Psoas muscle (tissue), 8 donors: Measurements from ENCODE around the gene JUND. TPM values are rescaled to one million over a fixed set of nuclear protein-coding genes. Genes with fewer than 3 reads are reported as not detected.
"Not testable (repeated sequence)": the region's sequence is repeated elsewhere in the genome, so short reads cannot be mapped to it uniquely, and the experiment has no call there.

ENCODE experiments used
- ATAC-seq, 4 donors: fragments of 200-7000 bp; cut with Tn5 transposase; one replicate each; pipeline ENCODE4 v1.9.1; 2020; ENCODE audit warnings: moderate library complexity in 3 of 4, mild to moderate bottlenecking in 2 of 4
- DNase-seq, 2 donors: peaks; one replicate each; pipeline ENCODE4 v3.0.0-alpha.2; 2020
- H3K27ac ChIP-seq: fragments of 200-600 bp; one replicate; pipeline ENCODE4 v1.8.0; 2022
- H3K27me3 ChIP-seq, 3 donors: fragments of 200-600 bp in 1 of 3; one replicate each; pipeline versions ENCODE4 v1.6.1 to v1.8.0; 2013 to 2022; ENCODE audit warnings: low read length in 2 of 3, mild to moderate bottlenecking in 2 of 3, moderate library complexity in 1 of 3; ENCODE audit not compliant: insufficient read depth in 3 of 3
- H3K36me3 ChIP-seq, 2 donors: fragments of 200-600 bp in 1 of 2; one replicate each; pipeline versions ENCODE4 v1.6.1 to v1.8.0; 2013 to 2022; ENCODE audit warnings: low read depth in 1 of 2, mild to moderate bottlenecking in 1 of 2, moderate library complexity in 1 of 2; ENCODE audit not compliant: insufficient read depth in 1 of 2
- H3K4me1 ChIP-seq: fragments of 200-600 bp; one replicate; pipeline ENCODE4 v1.8.0; 2022
- H3K4me3 ChIP-seq: fragments of 200-600 bp; one replicate; pipeline ENCODE4 v1.8.0; 2022; ENCODE audit warnings: mild to moderate bottlenecking
- H3K9me3 ChIP-seq: fragments of 200-600 bp; one replicate; pipeline ENCODE4 v1.8.0; 2022
- WGBS, 3 donors: extraction: QIAGEN DNeasy Blood & Tissue Kit; methylation state at CpG; one replicate each; pipeline versions ENCODE4 v1.1.6 to v1.1.7; 2013; 5-methylcytosine and 5-hydroxymethylcytosine counted together
- intact Hi-C, 2 donors: fragments of 100-400 bp; cut with DNase I; formaldehyde crosslinking; loops; one replicate each; pipeline versions ENCODE4 v1.11.0 to v1.14.2; 2022
- polyA plus RNA-seq, 3 donors: library from polyadenylated mRNA; stranded (reverse); fragments of 200-250 nt; gene quantifications; one replicate each; pipeline ENCODE4 v1.2.3, GENCODE V29; 2013
- total RNA-seq, 4 donors: library from RNA; stranded (reverse); fragmentation: NEBNext Ultra II Directional in 2 of 4; extraction: Animal tissue kit (Norgen Biotek cat#: 25700) in 2 of 4; gene quantifications; one replicate each; pipeline versions ENCODE4 v1.2.1 to v1.2.4, GENCODE V29; 2021 to 2023
- TF ChIP-seq, protein P1 (sequence below): fragments of 200-600 bp; IDR thresholded peaks from one replicate; pipeline ENCODE4 v1.8.0; 2022; ENCODE audit warnings: antibody characterized with exemption
- donor health status: healthy with polysubstance abuse.
- donor health status: DM: no; HTN: no; CAD: no; lungs with moderate emphysema.
- donor health status: Bipolar disorder and iron deficiency.
- donor health status: healthy.
- donor health status: DM: yes; HTN: yes; CAD: no.
- donor health status: DM: no; HTN: no; CAD: no.
- donor health status: DM: no; HTN: no; CAD: no.
- donor health status: DM: yes; HTN: yes; CAD: no.

Gene JUND
- total and polyA plus RNA-seq, 7 donors: 22.7 to 77.1 (median 68.0) TPM

DNA sequence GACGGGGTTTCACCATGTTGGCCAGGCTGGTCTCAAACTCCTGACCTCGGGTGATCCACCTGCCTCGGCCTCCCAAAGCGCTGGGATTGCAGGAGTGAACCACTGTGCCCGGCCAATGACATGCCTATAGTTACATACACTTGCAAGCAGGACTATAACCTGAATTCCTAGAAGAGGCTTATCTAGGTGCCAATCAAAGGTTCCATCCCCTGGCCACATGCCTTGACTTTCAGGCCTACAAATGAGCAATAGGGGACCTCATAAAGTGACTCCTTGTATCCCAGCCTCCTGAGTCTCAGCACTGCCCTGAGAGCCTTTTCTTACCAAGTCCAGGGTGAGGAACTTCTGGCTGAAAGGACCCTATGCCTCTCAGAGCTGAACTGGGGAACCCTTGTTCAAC is 45.4 kb upstream of the JUND start:
- H3K4me3 ChIP-seq: no peak overlapping the region
- no peaks in the 10 kb centered on the region for H3K9me3 ChIP-seq
- ATAC-seq (no peak), DNase-seq (no peak)
- no peaks in the 10 kb centered on the region for H3K36me3 ChIP-seq
- intact Hi-C loops: no loop called here
- H3K4me1 ChIP-seq: peaks cover 31% of the 10 kb centered on the region
- H3K27me3 ChIP-seq: no peaks in the 10 kb centered on the region
- 91 to 96% (median 92%) methylated on average over 5 of the region's 5 CpGs for WGBS, 3 donors
- TF ChIP-seq, protein P1, sequence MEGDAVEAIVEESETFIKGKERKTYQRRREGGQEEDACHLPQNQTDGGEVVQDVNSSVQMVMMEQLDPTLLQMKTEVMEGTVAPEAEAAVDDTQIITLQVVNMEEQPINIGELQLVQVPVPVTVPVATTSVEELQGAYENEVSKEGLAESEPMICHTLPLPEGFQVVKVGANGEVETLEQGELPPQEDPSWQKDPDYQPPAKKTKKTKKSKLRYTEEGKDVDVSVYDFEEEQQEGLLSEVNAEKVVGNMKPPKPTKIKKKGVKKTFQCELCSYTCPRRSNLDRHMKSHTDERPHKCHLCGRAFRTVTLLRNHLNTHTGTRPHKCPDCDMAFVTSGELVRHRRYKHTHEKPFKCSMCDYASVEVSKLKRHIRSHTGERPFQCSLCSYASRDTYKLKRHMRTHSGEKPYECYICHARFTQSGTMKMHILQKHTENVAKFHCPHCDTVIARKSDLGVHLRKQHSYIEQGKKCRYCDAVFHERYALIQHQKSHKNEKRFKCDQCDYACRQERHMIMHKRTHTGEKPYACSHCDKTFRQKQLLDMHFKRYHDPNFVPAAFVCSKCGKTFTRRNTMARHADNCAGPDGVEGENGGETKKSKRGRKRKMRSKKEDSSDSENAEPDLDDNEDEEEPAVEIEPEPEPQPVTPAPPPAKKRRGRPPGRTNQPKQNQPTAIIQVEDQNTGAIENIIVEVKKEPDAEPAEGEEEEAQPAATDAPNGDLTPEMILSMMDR: no peak
- H3K27ac ChIP-seq: no peak overlapping the region

DNA sequence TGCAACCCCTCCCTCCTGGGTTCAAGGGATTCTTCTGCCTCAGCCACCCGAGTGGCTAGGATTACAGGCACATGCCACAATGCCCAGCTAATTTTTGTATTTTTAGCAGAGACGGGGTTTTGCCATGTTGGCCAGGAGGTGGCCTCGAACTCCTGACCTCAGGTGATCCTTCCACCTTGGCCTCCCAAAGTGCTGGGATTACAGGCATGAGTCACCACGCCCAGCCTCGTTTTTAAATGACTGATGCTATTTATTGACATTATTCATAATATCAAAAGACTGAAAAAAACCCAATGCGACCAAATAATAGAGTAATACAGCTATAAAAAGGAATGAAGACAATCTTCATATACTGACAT is 42.9 kb upstream of the JUND start:
- Histone ChIP-seq H3K27ac (peak overlapping the region; percentile 89), H3K4me1 (peaks cover 43% of the 10 kb centered on the region)
- H3K4me3 ChIP-seq, H3K9me3 ChIP-seq, H3K27me3 ChIP-seq, H3K36me3 ChIP-seq, intact Hi-C loops: not testable (repeated sequence)
- ATAC-seq (peak in 3 of 4 donors; percentile 11 to 40 (median 17)), DNase-seq (peak in 1 of 2 donors; percentile 69)
- WGBS, 3 donors: 20 to 26% (median 22%) methylated on average over 6 of the region's 6 CpGs

DNA sequence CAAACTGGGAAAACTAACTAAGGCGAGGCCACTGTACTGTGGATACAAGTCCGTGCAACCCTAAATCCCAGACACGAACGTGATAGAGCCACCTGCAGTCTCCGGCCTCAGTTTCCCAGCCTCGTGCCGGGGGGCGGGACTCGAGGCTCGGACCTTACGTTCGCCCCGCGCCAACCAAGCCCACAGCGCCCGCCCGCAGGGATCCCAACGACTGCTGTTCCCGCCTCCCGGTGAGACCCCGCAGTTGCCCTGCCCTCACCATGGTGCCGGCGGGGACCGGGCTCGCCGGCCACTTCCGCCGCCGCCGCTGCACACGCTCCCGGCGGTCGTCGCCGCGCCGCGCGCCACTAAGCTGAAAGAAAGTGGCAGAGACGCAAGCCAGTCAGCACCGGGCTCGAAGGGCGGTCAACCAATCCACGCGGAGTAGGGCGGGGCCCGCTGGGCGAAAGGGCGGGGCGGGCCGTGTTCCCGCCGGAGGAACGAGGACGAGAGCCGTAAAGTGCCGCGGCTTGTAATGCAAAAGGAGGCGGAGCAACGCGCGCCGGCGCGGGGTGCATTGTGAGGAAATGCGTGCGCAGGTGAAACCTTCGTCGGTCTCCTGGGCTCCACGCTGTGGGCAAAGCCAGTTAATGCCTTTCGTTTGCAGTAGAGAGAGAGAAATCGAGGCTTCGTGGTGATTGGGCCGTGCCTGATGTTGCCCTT is 41.5 kb upstream of the JUND start, which contains the start of gene LSM4:
LSM4 (minus strand) TSS at position 318 of the 702 bp plus-strand sequence; CDS start at position 262, 56 bp downstream.
- peak; percentile 93 to 97 (median 96) for ATAC-seq
- H3K4me1 ChIP-seq: peaks cover 38% of the 10 kb centered on the region
- WGBS, 3 donors: 0% methylated on average over 65 to 75 of the region's 75 CpGs

DNA sequence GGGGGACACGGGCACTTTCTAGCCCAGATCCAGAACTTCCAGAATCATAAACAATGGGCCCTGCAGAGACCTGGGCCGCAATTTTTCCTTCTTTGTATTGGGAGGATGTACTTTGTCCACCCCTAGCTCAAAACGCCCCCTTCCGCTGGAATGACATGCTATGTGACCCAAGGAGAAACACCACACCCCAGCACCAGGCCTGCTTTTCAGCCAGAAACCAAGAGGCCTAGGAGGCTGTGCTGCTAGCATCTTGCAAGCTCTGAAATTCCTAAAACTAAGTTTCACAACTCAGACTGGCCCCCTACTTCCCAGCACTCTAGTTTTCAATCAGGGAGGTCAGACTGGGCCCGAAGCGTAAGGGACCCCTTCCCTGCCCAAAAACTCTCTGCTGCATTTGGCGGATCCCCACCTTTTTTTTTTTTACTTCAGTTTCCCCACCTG is 40.9 kb upstream of the JUND start:
- intact Hi-C loops: loop anchor here in 1 of 2 donors (2.0 kb wide), 1 partner anchor 118 kb away; the partner anchor contains the start of gene RAB3A
- Histone ChIP-seq H3K4me1 (peaks cover 38% of the 10 kb centered on the region), H3K36me3 (no peaks in the 10 kb centered on the region), H3K4me3 (peak overlapping the region; percentile 85), H3K27ac (peak overlapping the region; percentile 89), H3K27me3 (no peaks in the 10 kb centered on the region), H3K9me3 (no peaks in the 10 kb centered on the region)
- TF ChIP-seq, protein P1: no peak
- ATAC-seq (no peak), DNase-seq (peak in 1 of 2 donors; percentile 49)
- WGBS, 3 donors: 1 to 5% (median 4%) methylated on average over 7 of the region's 7 CpGs

More for the DNA sequence above, 41.5 kb upstream of the JUND start, which contains the start of gene LSM4:
- intact Hi-C loops: loop anchor here (1.0 to 2.0 kb wide), 2 partner anchors 44 to 118 kb away; partner anchors contain the start of gene RAB3A (in 1 of the 2)
- no peaks in the 10 kb centered on the region for H3K27me3 ChIP-seq
- TF ChIP-seq, protein P1: peak; percentile 25
- no peaks in the 10 kb centered on the region for H3K36me3 ChIP-seq
- peak within 1 kb of the TSS; percentile 89 for H3K27ac ChIP-seq
- H3K4me3 ChIP-seq: peak within 1 kb of the TSS; percentile 85
- H3K9me3 ChIP-seq: no peaks in the 10 kb centered on the region
- DNase-seq: peak; percentile 99

DNA sequence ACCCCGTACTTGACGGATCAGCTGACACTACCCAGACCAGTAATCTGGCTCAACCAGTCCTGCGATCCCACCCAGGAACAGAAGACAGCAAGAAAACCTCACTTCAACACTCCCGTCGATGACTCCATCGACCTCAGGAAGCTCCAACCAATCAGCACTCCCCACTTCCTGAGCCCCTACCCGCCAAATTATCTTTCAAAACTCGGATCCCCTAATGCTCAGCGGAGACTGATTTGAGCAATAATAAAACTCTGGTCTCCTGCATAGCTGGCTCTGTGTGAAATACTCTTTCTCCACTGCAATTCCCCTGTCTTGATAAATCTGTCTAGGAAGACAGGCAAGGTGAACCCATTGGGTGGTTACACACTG is 40.3 kb upstream of the JUND start:
- ATAC-seq (no peak), DNase-seq (no peak)
- TF ChIP-seq, protein P1: no peak
- H3K4me3 ChIP-seq: peak overlapping the region; percentile 85
- H3K9me3 ChIP-seq: no peaks in the 10 kb centered on the region
- no peaks in the 10 kb centered on the region for H3K36me3 ChIP-seq
- intact Hi-C loops: loop anchor here in 1 of 2 donors (2.0 kb wide), 2 partner anchors 15 to 117 kb away; partner anchors contain the start of gene RAB3A
- 40 to 48% (median 46%) methylated on average over 9 of the region's 9 CpGs for WGBS, 3 donors
- no peaks in the 10 kb centered on the region for H3K27me3 ChIP-seq
- peak overlapping the region; percentile 89 for H3K27ac ChIP-seq
- peaks cover 38% of the 10 kb centered on the region for H3K4me1 ChIP-seq
